DND-41 (cell line): Measurements from ENCODE around the gene SYNPO.

Experiments
- CTCF ChIP-seq: IDR thresholded peaks from 2 replicates; pipeline ENCODE4 v1.5.1; 2012; ENCODE audit warnings: borderline replicate concordance, low read length, moderate library complexity, mild to moderate bottlenecking; ENCODE audit not compliant: poor library complexity, severe bottlenecking; ENCODE audit errors: extremely low read depth
- EZH2 ChIP-seq: IDR thresholded peaks from 3 replicates; pipeline ENCODE4 v1.6.1; 2012; ENCODE audit warnings: borderline replicate concordance, low read depth, mild to moderate bottlenecking, moderate library complexity, low read length, inconsistent platforms; ENCODE audit not compliant: severe bottlenecking

GRCh38 chr5:150703762-150704161, 63.3 kb downstream of the SYNPO start:
- TF ChIP-seq CTCF: no peak
- no peak for TF ChIP-seq EZH2
